PC-3 (cell line): ENCODE measurements around the gene PLAC9.
"Not testable (repeated sequence)": the region's sequence is repeated elsewhere in the genome, so short reads cannot be mapped to it uniquely, and the experiment has no call there.

ENCODE experiments used
- EZH2 ChIP-seq: fragments of 300-600 bp; sonication (generic); IDR thresholded peaks from one replicate; pipeline ENCODE4 v1.6.1; 2017; ENCODE audit warnings: antibody characterized with exemption, mild to moderate bottlenecking, low read length; ENCODE audit not compliant: unreplicated experiment
- TF ChIP-seq, protein P1 (sequence below): fragments of 300-600 bp; sonication (generic); conservative IDR thresholded peaks from 2 replicates; pipeline ENCODE4 v1.5.1; 2017; ENCODE audit warnings: antibody characterized with exemption, low read depth, mild to moderate bottlenecking, low read length

DNA sequence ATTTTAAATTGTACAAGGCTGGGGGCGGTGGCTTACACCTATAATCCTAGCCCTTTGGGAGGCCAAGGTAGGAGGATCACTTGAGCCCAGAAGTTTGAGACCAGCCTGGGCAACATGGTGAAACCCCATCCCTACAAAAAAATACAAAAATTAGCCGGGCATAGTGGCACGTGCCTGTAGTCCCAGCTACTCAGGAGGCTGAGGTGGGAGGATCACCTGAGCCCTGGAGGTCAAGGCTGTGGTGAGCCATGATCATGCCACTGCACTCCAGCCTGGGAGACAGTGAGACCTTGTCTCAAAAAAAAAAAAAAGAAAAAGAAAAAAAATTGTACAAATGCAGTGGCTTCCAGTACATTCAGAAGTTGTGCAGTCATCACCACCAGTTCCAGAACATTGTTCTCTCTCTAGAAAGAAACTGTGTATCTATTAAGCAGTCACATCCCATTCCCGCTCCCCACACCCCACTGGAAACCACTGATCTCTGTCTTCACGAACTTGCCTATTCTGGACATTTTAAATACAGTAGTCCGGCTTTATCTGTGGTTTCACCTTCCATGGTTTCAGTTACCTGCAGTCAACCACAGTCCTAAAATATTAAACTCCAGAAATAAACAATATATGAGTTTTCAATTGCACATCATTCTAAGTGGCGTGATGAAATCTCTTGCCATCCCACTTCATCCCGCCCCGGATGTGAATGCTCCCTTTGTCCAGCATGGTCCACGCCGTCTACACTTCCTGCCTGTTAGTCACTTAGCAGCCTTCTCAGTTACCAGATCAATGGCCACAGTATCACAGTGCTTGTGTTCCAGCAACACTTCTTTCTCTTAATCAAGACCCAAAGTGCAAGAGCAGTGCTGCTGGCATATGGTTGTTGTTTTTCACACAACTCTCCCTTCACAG is 13.1 kb downstream of the PLAC9 start:
- TF ChIP-seq, protein P1, sequence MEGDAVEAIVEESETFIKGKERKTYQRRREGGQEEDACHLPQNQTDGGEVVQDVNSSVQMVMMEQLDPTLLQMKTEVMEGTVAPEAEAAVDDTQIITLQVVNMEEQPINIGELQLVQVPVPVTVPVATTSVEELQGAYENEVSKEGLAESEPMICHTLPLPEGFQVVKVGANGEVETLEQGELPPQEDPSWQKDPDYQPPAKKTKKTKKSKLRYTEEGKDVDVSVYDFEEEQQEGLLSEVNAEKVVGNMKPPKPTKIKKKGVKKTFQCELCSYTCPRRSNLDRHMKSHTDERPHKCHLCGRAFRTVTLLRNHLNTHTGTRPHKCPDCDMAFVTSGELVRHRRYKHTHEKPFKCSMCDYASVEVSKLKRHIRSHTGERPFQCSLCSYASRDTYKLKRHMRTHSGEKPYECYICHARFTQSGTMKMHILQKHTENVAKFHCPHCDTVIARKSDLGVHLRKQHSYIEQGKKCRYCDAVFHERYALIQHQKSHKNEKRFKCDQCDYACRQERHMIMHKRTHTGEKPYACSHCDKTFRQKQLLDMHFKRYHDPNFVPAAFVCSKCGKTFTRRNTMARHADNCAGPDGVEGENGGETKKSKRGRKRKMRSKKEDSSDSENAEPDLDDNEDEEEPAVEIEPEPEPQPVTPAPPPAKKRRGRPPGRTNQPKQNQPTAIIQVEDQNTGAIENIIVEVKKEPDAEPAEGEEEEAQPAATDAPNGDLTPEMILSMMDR: not testable (repeated sequence)
- not testable (repeated sequence) for TF ChIP-seq EZH2
